ENCODE measurements around the gene TSG101. TPM values are rescaled to one million over a fixed set of nuclear protein-coding genes. Genes with fewer than 3 reads are reported as not detected.
A peak's percentile ranks its signal among the peaks of the same experiment; 100 is the strongest.

Gene TSG101
- 43.3 TPM for polyA plus RNA-seq (2013)

GRCh38 chr11:18526521-18527296, at the start of gene TSG101:
Gene TSG101, minus strand, starts transcription at chr11:18526942. Its CDS starts 126 bp downstream, at chr11:18526816.
- H3K27ac ChIP-seq (ENCODE audit: insufficient read depth in 1 of 2, low read depth in 1 of 2, low read length in 2 of 2, poor library complexity in 1 of 2, severe bottlenecking in 2 of 2): peak within 1 kb of the TSS; percentile 98 to 99
- 0% methylated on average over 39 of the region's 57 CpGs for WGBS (ENCODE audit: insufficient coverage)
- peaks cover 0 to 10% (median 4%) of the 10 kb centered on the region in 4 experiments for H3K36me3 ChIP-seq (ENCODE audit: control insufficient read depth in 4 of 4, insufficient read depth in 4 of 4, low read length in 3 of 4)
- ChIA-PET CTCF (interaction anchor here (0.6 to 2.3 kb wide), 9 partner anchors 11 to 239 kb away, joined by 3 to 7 read pairs (median 4); no protein-coding TSS in a partner anchor), POLR2A (interaction anchor here (0.7 to 3.6 kb wide), 10 partner anchors 12 to 205 kb away, joined by 3 to 33 read pairs (median 4); partner anchors contain the start of genes GTF2H1, HPS5, LDHA and SPTY2D1)
- H3K4me3 ChIP-seq (ENCODE audit: control insufficient read depth in 1 of 7, extremely low read depth in 1 of 7, insufficient read depth in 4 of 7, low read depth in 2 of 7, low read length in 6 of 7): peak within 1 kb of the TSS; percentile 77 to 99 (median 85)
- peak; percentile 94 to 96 (median 95) for DNase-seq
- H3K4me1 ChIP-seq (ENCODE audit: control extremely low read depth in 1 of 4, control insufficient read depth in 4 of 4, insufficient read depth in 4 of 4, low read length in 3 of 4): peaks cover 0 to 19% (median 9%) of the 10 kb centered on the region in 4 experiments
- no peaks in the 10 kb centered on the region for H3K9me3 ChIP-seq (ENCODE audit: control extremely low read depth in 1 of 5, control insufficient read depth in 4 of 5, insufficient read depth in 2 of 5, low read depth in 1 of 5, low read length in 4 of 5)
- H3K27me3 ChIP-seq (replicated peaks in 2 of 5; ENCODE audit: control insufficient read depth in 4 of 5, insufficient read depth in 5 of 5, low read length in 4 of 5): no peaks in the 10 kb centered on the region

DNA sequence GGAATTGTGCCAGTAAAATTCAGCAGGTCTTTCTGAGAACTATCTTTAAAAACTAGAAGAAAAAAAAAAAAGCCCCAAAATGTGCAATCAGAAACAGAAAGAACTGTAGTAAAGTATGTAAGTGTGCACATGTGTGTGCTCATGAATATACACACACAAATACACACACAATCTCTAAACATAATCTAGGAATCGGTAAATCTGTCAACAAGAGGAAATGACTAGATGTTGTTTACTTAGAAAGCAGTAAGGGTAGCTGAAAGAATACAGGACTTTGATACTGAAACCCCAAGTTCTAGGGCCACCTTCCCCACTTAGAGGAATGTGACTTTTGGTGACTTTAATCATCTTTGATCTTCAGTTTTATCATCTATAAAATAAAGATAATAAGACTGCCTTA, 48.6 kb upstream of the TSG101 start:
- ChIA-PET POLR2A (no interaction called here), CTCF (no interaction called here)
- Histone ChIP-seq H3K36me3 (ENCODE audit: control insufficient read depth in 4 of 4, insufficient read depth in 4 of 4, low read length in 3 of 4) (peaks cover 0 to 6% (median under 1%) of the 10 kb centered on the region in 4 experiments), H3K4me3 (ENCODE audit: control insufficient read depth in 1 of 7, extremely low read depth in 1 of 7, insufficient read depth in 4 of 7, low read depth in 2 of 7, low read length in 6 of 7) (no peak overlapping the region), H3K9me3 (ENCODE audit: control extremely low read depth in 1 of 5, control insufficient read depth in 4 of 5, insufficient read depth in 2 of 5, low read depth in 1 of 5, low read length in 4 of 5) (no peaks in the 10 kb centered on the region), H3K4me1 (ENCODE audit: control extremely low read depth in 1 of 4, control insufficient read depth in 4 of 4, insufficient read depth in 4 of 4, low read length in 3 of 4) (peaks cover 0 to 4% (median 0%) of the 10 kb centered on the region in 4 experiments), H3K27me3 (replicated peaks in 2 of 5; ENCODE audit: control insufficient read depth in 4 of 5, insufficient read depth in 5 of 5, low read length in 4 of 5) (no peaks in the 10 kb centered on the region), H3K27ac (ENCODE audit: insufficient read depth in 1 of 2, low read depth in 1 of 2, low read length in 2 of 2, poor library complexity in 1 of 2, severe bottlenecking in 2 of 2) (no peak overlapping the region)
- DNase-seq: no peak
- no CpG with 5 or more reads among the region's 1 CpG for WGBS (ENCODE audit: insufficient coverage)

DNA sequence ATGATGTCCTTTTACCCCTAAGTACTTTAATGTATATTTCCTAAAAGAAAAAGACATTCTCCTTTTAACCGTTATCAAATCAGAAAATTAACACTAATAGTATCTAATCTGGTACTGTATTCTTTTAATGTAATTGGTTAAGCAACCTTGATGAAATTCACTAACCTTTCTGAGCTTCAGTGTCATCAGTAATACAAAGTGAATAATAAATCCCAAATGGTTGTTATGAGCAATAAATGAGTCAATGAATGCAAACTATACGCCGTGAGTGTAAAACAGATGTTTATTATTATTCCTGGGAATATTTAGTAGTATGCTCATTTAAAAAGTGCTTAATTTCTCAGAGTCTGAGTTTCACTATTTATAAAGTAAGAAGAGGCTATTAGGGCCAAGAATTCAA, 40.3 kb upstream of the TSG101 start:
- no peak for DNase-seq
- no peak overlapping the region for H3K4me3 ChIP-seq (ENCODE audit: control insufficient read depth in 1 of 7, extremely low read depth in 1 of 7, insufficient read depth in 4 of 7, low read depth in 2 of 7, low read length in 6 of 7)
- ChIA-PET CTCF (interaction anchor here (1.3 to 2.1 kb wide), 2 partner anchors 11 to 18 kb away, joined by 3 to 8 read pairs; no protein-coding TSS in a partner anchor), POLR2A (no interaction called here)
- no peaks in the 10 kb centered on the region for H3K4me1 ChIP-seq (ENCODE audit: control extremely low read depth in 1 of 4, control insufficient read depth in 4 of 4, insufficient read depth in 4 of 4, low read length in 3 of 4)
- no peaks in the 10 kb centered on the region for H3K27me3 ChIP-seq (replicated peaks in 2 of 5; ENCODE audit: control insufficient read depth in 4 of 5, insufficient read depth in 5 of 5, low read length in 4 of 5)
- H3K36me3 ChIP-seq (ENCODE audit: control insufficient read depth in 4 of 4, insufficient read depth in 4 of 4, low read length in 3 of 4): peaks cover 0 to 5% (median 2%) of the 10 kb centered on the region in 4 experiments
- 100% methylated on average over 2 of the region's 3 CpGs for WGBS (ENCODE audit: insufficient coverage)
- H3K9me3 ChIP-seq (ENCODE audit: control extremely low read depth in 1 of 5, control insufficient read depth in 4 of 5, insufficient read depth in 2 of 5, low read depth in 1 of 5, low read length in 4 of 5): no peaks in the 10 kb centered on the region
- no peak overlapping the region for H3K27ac ChIP-seq (ENCODE audit: insufficient read depth in 1 of 2, low read depth in 1 of 2, low read length in 2 of 2, poor library complexity in 1 of 2, severe bottlenecking in 2 of 2)

- Histone ChIP-seq H3K4me1 (ENCODE audit: control extremely low read depth in 1 of 4, control insufficient read depth in 4 of 4, insufficient read depth in 4 of 4, low read length in 3 of 4) (no peaks in the 10 kb centered on the region), H3K27ac (ENCODE audit: insufficient read depth in 1 of 2, low read depth in 1 of 2, low read length in 2 of 2, poor library complexity in 1 of 2, severe bottlenecking in 2 of 2) (no peak overlapping the region), H3K9me3 (ENCODE audit: control extremely low read depth in 1 of 5, control insufficient read depth in 4 of 5, insufficient read depth in 2 of 5, low read depth in 1 of 5, low read length in 4 of 5) (no peaks in the 10 kb centered on the region), H3K4me3 (ENCODE audit: control insufficient read depth in 1 of 7, extremely low read depth in 1 of 7, insufficient read depth in 4 of 7, low read depth in 2 of 7, low read length in 6 of 7) (no peak overlapping the region), H3K27me3 (replicated peaks in 2 of 5; ENCODE audit: control insufficient read depth in 4 of 5, insufficient read depth in 5 of 5, low read length in 4 of 5) (no peaks in the 10 kb centered on the region), H3K36me3 (ENCODE audit: control insufficient read depth in 4 of 4, insufficient read depth in 4 of 4, low read length in 3 of 4) (peaks cover 0 to 5% (median 2%) of the 10 kb centered on the region in 4 experiments)
- ChIA-PET POLR2A (no interaction called here), CTCF (interaction anchor here (2.1 kb wide), 1 partner anchor 12 kb away, joined by 8 read pairs; no protein-coding TSS in a partner anchor)
- no peak for DNase-seq
Measured at GRCh38 chr11:18566406-18566805, 39.7 kb upstream of the TSG101 start.

- Histone ChIP-seq H3K36me3 (ENCODE audit: control insufficient read depth in 4 of 4, insufficient read depth in 4 of 4, low read length in 3 of 4) (peaks cover 0 to 4% (median 0%) of the 10 kb centered on the region in 4 experiments), H3K4me3 (ENCODE audit: control insufficient read depth in 1 of 7, extremely low read depth in 1 of 7, insufficient read depth in 4 of 7, low read depth in 2 of 7, low read length in 6 of 7) (no peak overlapping the region), H3K4me1 (ENCODE audit: control extremely low read depth in 1 of 4, control insufficient read depth in 4 of 4, insufficient read depth in 4 of 4, low read length in 3 of 4) (no peaks in the 10 kb centered on the region), H3K27me3 (replicated peaks in 2 of 5; ENCODE audit: control insufficient read depth in 4 of 5, insufficient read depth in 5 of 5, low read length in 4 of 5) (no peaks in the 10 kb centered on the region), H3K27ac (ENCODE audit: insufficient read depth in 1 of 2, low read depth in 1 of 2, low read length in 2 of 2, poor library complexity in 1 of 2, severe bottlenecking in 2 of 2) (no peak overlapping the region), H3K9me3 (ENCODE audit: control extremely low read depth in 1 of 5, control insufficient read depth in 4 of 5, insufficient read depth in 2 of 5, low read depth in 1 of 5, low read length in 4 of 5) (no peaks in the 10 kb centered on the region)
- no peak for DNase-seq
- ChIA-PET CTCF (interaction anchor here (1.3 to 1.5 kb wide), 2 partner anchors 14 to 23 kb away, joined by 3 read pairs; no protein-coding TSS in a partner anchor), POLR2A (no interaction called here)
Measured at GRCh38 chr11:18564149-18564548, 37.4 kb upstream of the TSG101 start.

GRCh38 chr11:18563090-18563730, 36.5 kb upstream of the TSG101 start:
- Histone ChIP-seq H3K36me3 (ENCODE audit: control insufficient read depth in 4 of 4, insufficient read depth in 4 of 4, low read length in 3 of 4) (peaks cover 0 to 4% (median 0%) of the 10 kb centered on the region in 4 experiments), H3K27me3 (replicated peaks in 2 of 5; ENCODE audit: control insufficient read depth in 4 of 5, insufficient read depth in 5 of 5, low read length in 4 of 5) (no peaks in the 10 kb centered on the region), H3K27ac (ENCODE audit: insufficient read depth in 1 of 2, low read depth in 1 of 2, low read length in 2 of 2, poor library complexity in 1 of 2, severe bottlenecking in 2 of 2) (no peak overlapping the region), H3K4me1 (ENCODE audit: control extremely low read depth in 1 of 4, control insufficient read depth in 4 of 4, insufficient read depth in 4 of 4, low read length in 3 of 4) (no peaks in the 10 kb centered on the region), H3K9me3 (ENCODE audit: control extremely low read depth in 1 of 5, control insufficient read depth in 4 of 5, insufficient read depth in 2 of 5, low read depth in 1 of 5, low read length in 4 of 5) (no peaks in the 10 kb centered on the region), H3K4me3 (ENCODE audit: control insufficient read depth in 1 of 7, extremely low read depth in 1 of 7, insufficient read depth in 4 of 7, low read depth in 2 of 7, low read length in 6 of 7) (no peak overlapping the region)
- 100% methylated on average over 2 of the region's 2 CpGs for WGBS (ENCODE audit: insufficient coverage)
- no peak for DNase-seq
- CTCF ChIA-PET: interaction anchor here (1.3 to 1.5 kb wide), 2 partner anchors 15 to 22 kb away, joined by 3 read pairs; no protein-coding TSS in a partner anchor
- POLR2A ChIA-PET: no interaction called here

DNA sequence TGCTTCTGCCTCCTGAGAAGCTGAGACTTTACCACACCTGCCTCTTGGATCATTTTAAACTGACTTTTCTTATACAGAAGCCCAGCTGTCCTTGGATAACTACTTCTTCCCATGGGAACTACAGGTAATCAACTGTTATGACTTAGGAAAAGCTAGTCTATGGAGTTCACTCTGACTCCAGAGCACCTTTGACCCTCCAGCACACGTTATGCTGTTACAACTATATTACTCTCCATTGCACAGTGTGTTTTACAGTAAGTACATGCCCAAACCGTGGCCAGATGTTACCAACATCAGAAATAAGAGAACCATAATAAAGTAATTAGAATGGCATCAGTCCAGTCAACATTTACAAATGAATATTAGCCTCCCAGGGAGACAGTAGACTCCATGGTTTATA, 21.3 kb upstream of the TSG101 start:
- POLR2A ChIA-PET: no interaction called here

More for the DNA sequence above, 21.3 kb upstream of the TSG101 start:
- CTCF ChIA-PET: interaction anchor here (1.2 to 1.5 kb wide), 2 partner anchors 12 to 180 kb away, joined by 3 to 5 read pairs; no protein-coding TSS in a partner anchor
- Histone ChIP-seq H3K27me3 (replicated peaks in 2 of 5; ENCODE audit: control insufficient read depth in 4 of 5, insufficient read depth in 5 of 5, low read length in 4 of 5) (no peaks in the 10 kb centered on the region), H3K4me1 (ENCODE audit: control extremely low read depth in 1 of 4, control insufficient read depth in 4 of 4, insufficient read depth in 4 of 4, low read length in 3 of 4) (no peaks in the 10 kb centered on the region), H3K27ac (ENCODE audit: insufficient read depth in 1 of 2, low read depth in 1 of 2, low read length in 2 of 2, poor library complexity in 1 of 2, severe bottlenecking in 2 of 2) (no peak overlapping the region), H3K9me3 (ENCODE audit: control extremely low read depth in 1 of 5, control insufficient read depth in 4 of 5, insufficient read depth in 2 of 5, low read depth in 1 of 5, low read length in 4 of 5) (no peaks in the 10 kb centered on the region), H3K36me3 (ENCODE audit: control insufficient read depth in 4 of 4, insufficient read depth in 4 of 4, low read length in 3 of 4) (peaks cover 0 to 6% (median 3%) of the 10 kb centered on the region in 4 experiments), H3K4me3 (ENCODE audit: control insufficient read depth in 1 of 7, extremely low read depth in 1 of 7, insufficient read depth in 4 of 7, low read depth in 2 of 7, low read length in 6 of 7) (no peak overlapping the region)
- DNase-seq: no peak
- 100% methylated on average over 2 of the region's 2 CpGs for WGBS (ENCODE audit: insufficient coverage)
